Nephron (organoid): ENCODE results near the gene ATF7IP.
A peak's percentile ranks its signal among the peaks of the same experiment; 100 is the strongest.

Experiments
- H3K27ac Mint-ChIP-seq, 3 experiments: 2 replicates each; pipeline ENCODE4 v1.8.0; 2020; ENCODE audit warnings: mixed read lengths in 3 of 3, mild to moderate bottlenecking in 2 of 3, moderate library complexity in 1 of 3
- H3K27me3 Mint-ChIP-seq: 2 replicates; pipeline ENCODE4 v1.8.0; 2021; ENCODE audit warnings: low read depth, mild to moderate bottlenecking, moderate library complexity, mixed read lengths
- H3K36me3 Mint-ChIP-seq: 2 replicates; pipeline ENCODE4 v1.8.0; 2020; ENCODE audit warnings: low read depth, mixed read lengths
- H3K4me1 Mint-ChIP-seq: 2 replicates; pipeline ENCODE4 v1.8.0; 2020; ENCODE audit warnings: mixed read lengths
- H3K4me3 Mint-ChIP-seq, 3 experiments: 2 replicates each; pipeline ENCODE4 v1.8.0; 2020; ENCODE audit warnings: mild to moderate bottlenecking in 3 of 3, mixed read lengths in 3 of 3, moderate library complexity in 2 of 3
- H3K9me3 Mint-ChIP-seq: 2 replicates; pipeline ENCODE4 v1.8.0; 2020; ENCODE audit warnings: mixed read lengths
- TF ChIP-seq, protein P1 (sequence below), 3 experiments: fragments of 200-600 bp; sonication (generic); IDR thresholded peaks; one replicate each; pipeline ENCODE4 v1.5.0; 2021; ENCODE audit warnings: antibody characterized with exemption in 3 of 3; ENCODE audit not compliant: unreplicated experiment in 3 of 3

ATF7IP gene

GRCh38 chr12:14452336-14452735 is 86.9 kb downstream of the ATF7IP start:
- no peak overlapping the region for H3K4me3 Mint-ChIP-seq
- H3K9me3 Mint-ChIP-seq, result peaks cover 8% of the 10 kb centered on the region
- TF ChIP-seq, protein P1, sequence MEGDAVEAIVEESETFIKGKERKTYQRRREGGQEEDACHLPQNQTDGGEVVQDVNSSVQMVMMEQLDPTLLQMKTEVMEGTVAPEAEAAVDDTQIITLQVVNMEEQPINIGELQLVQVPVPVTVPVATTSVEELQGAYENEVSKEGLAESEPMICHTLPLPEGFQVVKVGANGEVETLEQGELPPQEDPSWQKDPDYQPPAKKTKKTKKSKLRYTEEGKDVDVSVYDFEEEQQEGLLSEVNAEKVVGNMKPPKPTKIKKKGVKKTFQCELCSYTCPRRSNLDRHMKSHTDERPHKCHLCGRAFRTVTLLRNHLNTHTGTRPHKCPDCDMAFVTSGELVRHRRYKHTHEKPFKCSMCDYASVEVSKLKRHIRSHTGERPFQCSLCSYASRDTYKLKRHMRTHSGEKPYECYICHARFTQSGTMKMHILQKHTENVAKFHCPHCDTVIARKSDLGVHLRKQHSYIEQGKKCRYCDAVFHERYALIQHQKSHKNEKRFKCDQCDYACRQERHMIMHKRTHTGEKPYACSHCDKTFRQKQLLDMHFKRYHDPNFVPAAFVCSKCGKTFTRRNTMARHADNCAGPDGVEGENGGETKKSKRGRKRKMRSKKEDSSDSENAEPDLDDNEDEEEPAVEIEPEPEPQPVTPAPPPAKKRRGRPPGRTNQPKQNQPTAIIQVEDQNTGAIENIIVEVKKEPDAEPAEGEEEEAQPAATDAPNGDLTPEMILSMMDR (IDR thresholded peaks at IDR 0.05; ENCODE audit: unreplicated experiment in 3 of 3), result no peak
- H3K27me3 Mint-ChIP-seq, result no peaks in the 10 kb centered on the region
- H3K36me3 Mint-ChIP-seq, result peaks cover 90% of the 10 kb centered on the region
- H3K4me1 Mint-ChIP-seq, result no peaks in the 10 kb centered on the region
- peak overlapping the region in 1 of 3 experiments; percentile 16 for H3K27ac Mint-ChIP-seq

- no peaks in the 10 kb centered on the region for H3K27me3 Mint-ChIP-seq
- H3K27ac Mint-ChIP-seq, result no peak overlapping the region
- H3K4me3 Mint-ChIP-seq, result no peak overlapping the region
- peaks cover 84% of the 10 kb centered on the region for H3K36me3 Mint-ChIP-seq
- TF ChIP-seq, protein P1 (IDR thresholded peaks at IDR 0.05; ENCODE audit: unreplicated experiment in 3 of 3), result no peak
- peaks cover 8% of the 10 kb centered on the region for H3K9me3 Mint-ChIP-seq
- H3K4me1 Mint-ChIP-seq, result no peaks in the 10 kb centered on the region
Observed at GRCh38 chr12:14452865-14453264, 87.4 kb downstream of the ATF7IP start.

DNA sequence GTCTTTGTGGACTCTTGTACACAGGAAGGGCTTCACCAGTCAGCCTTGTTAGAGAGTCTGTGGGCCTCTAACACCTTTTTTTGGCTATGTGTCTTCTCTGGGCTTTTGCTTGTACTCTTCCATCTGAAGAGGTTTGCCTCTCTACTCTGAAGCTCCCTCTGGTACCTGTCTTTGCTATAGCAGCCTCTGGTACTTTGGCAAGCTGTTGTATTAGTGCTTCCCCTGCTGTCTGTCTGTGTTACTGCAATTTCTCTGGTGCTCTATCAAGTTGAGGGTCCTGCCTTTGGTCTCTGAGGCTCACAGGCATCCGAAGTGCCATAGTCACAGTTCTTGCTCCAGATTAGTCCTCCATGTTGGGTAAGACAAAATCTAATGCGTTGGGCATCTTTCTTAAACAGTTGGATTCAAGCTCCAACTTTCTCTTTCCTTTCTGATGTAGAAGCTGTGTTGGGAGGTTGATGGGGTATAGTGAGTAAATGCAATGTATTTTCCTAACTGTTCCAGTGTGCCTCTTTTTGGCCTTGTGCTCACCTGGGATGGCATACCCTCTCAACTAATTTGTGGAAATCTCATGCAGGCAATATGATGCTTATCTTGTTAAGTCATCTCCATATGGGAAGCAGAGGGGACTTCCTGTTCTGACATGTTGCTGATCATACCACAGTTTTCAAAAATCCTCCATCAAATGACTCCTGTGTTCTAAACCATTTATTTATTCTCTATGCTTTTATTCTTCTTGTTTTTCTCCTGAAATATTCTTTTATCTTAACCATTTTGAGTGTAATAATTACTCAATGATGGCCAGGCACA is 88.8 kb downstream of the ATF7IP start:
- peak overlapping the region in 1 of 3 experiments; percentile 29 for H3K27ac Mint-ChIP-seq
- no peaks in the 10 kb centered on the region for H3K27me3 Mint-ChIP-seq
- no peaks in the 10 kb centered on the region for H3K4me1 Mint-ChIP-seq
- peaks cover 74% of the 10 kb centered on the region for H3K36me3 Mint-ChIP-seq
- peaks cover 8% of the 10 kb centered on the region for H3K9me3 Mint-ChIP-seq
- TF ChIP-seq, protein P1 (IDR thresholded peaks at IDR 0.05; ENCODE audit: unreplicated experiment in 3 of 3), result peak in 2 of 3 experiments; percentile 18 to 51
- H3K4me3 Mint-ChIP-seq, result no peak overlapping the region

DNA sequence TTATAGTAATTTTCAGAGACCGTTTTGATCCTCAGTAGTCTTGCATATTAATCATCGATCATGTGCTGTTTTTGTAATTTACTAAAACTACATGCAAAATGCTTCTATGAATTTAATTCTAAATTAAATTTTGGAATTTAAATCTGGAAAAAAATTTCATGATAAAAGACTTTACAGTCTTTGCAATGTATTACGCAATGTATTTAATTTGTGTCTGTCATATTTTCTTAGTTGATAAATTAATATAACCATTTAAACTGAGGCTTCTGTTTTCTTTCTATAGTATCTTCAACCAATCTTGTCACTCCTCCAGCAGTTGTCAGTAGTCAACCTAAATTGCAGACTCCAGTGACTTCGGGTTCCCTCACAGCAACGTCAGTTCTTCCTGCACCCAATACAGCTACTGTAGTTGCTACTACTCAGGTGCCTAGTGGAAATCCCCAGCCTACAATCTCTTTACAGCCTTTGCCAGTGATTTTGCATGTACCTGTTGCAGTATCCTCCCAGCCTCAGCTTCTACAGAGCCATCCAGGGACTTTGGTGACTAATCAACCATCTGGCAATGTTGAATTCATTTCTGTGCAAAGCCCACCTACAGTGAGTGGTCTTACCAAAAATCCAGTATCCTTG is 94.8 kb downstream of the ATF7IP start:
- Mint-ChIP-seq H3K9me3 (no peaks in the 10 kb centered on the region), H3K36me3 (peaks cover 55% of the 10 kb centered on the region), H3K4me1 (no peaks in the 10 kb centered on the region), H3K27ac (no peak overlapping the region), H3K4me3 (no peak overlapping the region), H3K27me3 (no peaks in the 10 kb centered on the region)
- TF ChIP-seq, protein P1 (IDR thresholded peaks at IDR 0.05; ENCODE audit: unreplicated experiment in 3 of 3), result no peak

GRCh38 chr12:14471497-14471896 is 106.0 kb downstream of the ATF7IP start:
- Mint-ChIP-seq H3K27me3 (no peaks in the 10 kb centered on the region), H3K36me3 (peaks cover 97% of the 10 kb centered on the region)

More at GRCh38 chr12:14471497-14471896, 106.0 kb downstream of the ATF7IP start:
- Mint-ChIP-seq H3K4me3 (no peak overlapping the region), H3K9me3 (peaks cover 56% of the 10 kb centered on the region), H3K4me1 (no peaks in the 10 kb centered on the region), H3K27ac (no peak overlapping the region)
- TF ChIP-seq, protein P1 (IDR thresholded peaks at IDR 0.05; ENCODE audit: unreplicated experiment in 3 of 3), result no peak
